HG02970 (cell line): ENCODE data around the gene CD82.
"Not testable (repeated sequence)": the region's sequence is repeated elsewhere in the genome, so short reads cannot be mapped to it uniquely, and the experiment has no call there.

Source experiments
- ATAC-seq: cut with Tn5 transposase; IDR thresholded peaks from one replicate; pipeline ENCODE4 v1.9.1; 2021; ENCODE audit warnings: mild to moderate bottlenecking, moderate library complexity, moderate number of reproducible peaks; ENCODE audit not compliant: unreplicated experiment, low FRiP score

The CD82 gene

GRCh38 chr11:44533921-44534711, 31.3 kb upstream of the CD82 start:
- ATAC-seq: no peak

- ATAC-seq: no peak
These were observed 30.1 kb upstream of the CD82 start for GRCh38 chr11:44535191-44535980.

- ATAC-seq: no peak
These were observed 28.5 kb upstream of the CD82 start for GRCh38 chr11:44536788-44537516.

GRCh38 chr11:44537679-44538078, 27.8 kb upstream of the CD82 start:
- ATAC-seq: no peak

GRCh38 chr11:44538375-44539054, 26.9 kb upstream of the CD82 start:
- ATAC-seq: no peak

- no peak for ATAC-seq
These were observed 25.5 kb upstream of the CD82 start for GRCh38 chr11:44539971-44540370.

GRCh38 chr11:44540667-44541066, 24.8 kb upstream of the CD82 start:
- ATAC-seq: no peak

- ATAC-seq: no peak
These were observed 23.1 kb upstream of the CD82 start for GRCh38 chr11:44542372-44542771.

GRCh38 chr11:44546984-44547383, 18.5 kb upstream of the CD82 start:
- ATAC-seq: not testable (repeated sequence)

GRCh38 chr11:44547534-44547933, 17.9 kb upstream of the CD82 start:
- ATAC-seq: not testable (repeated sequence)

GRCh38 chr11:44548032-44548695, 17.3 kb upstream of the CD82 start:
- no peak for ATAC-seq

GRCh38 chr11:44548961-44549749, 16.3 kb upstream of the CD82 start:
- ATAC-seq: not testable (repeated sequence)

GRCh38 chr11:44550123-44550522, 15.3 kb upstream of the CD82 start:
- ATAC-seq: no peak

GRCh38 chr11:44551456-44552139, 13.9 kb upstream of the CD82 start:
- ATAC-seq: no peak

GRCh38 chr11:44555031-44555800, 10.2 kb upstream of the CD82 start:
- ATAC-seq: no peak

- ATAC-seq: no peak
These were observed 8.6 kb upstream of the CD82 start for GRCh38 chr11:44556735-44557409.

- ATAC-seq: no peak
These were observed 8.0 kb upstream of the CD82 start for GRCh38 chr11:44557464-44557863.
